Measurements from ENCODE around the gene RALGPS1.

Gene RALGPS1

DNA sequence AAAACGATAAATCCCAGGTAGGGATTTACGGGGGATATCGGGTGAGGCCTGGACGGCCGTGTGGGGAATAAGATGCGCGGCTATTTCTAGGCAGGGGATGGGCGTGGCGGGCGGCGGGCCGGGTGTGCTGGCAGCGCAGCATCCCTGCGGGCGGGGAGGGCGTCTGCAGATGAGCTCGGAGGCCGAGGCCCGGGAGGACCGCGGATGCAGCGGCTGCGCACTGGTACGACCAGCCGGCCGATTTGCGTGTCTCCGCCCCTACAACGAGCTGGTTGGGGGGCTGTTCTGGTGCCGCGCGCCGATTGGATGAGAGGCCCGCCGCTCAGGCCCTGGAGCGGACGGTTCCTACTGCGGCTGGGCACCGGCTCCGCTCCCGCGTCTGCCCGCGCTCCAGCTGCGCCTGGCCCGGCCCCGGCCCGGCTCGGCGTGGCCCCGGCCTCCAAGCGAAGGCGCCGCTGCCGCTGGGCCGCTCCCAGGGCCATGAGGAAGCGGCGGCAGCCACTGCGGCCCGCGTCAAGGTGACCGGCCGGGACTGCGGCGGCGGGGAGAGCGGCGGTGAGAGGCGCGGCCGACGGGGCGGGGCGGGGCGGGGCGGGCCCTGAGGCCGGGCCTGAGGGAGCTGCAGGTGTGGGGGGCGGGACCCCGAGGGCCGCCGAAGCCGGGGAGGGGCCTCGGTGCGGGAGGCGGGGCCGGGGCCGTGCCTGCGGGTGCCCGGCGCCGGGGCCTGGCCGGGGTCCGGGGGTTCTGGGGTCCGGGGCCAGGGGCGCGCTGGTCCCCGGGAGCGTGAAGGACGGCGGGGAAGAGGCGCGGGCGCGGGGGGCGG, at the start of gene RALGPS1:
TSS of gene RALGPS1 (plus strand) at position 325 of the 823 bp plus-strand sequence. CDS start 47,508 bp downstream, outside the sequence.
- DNase-seq (ENCODE audit: low read depth in 2 of 2) = peak; percentile 81 to 85

GRCh38 chr9:126869368-126869767, 45.2 kb upstream of the RALGPS1 start:
- DNase-seq (ENCODE audit: low read depth in 2 of 2) = no peak

DNA sequence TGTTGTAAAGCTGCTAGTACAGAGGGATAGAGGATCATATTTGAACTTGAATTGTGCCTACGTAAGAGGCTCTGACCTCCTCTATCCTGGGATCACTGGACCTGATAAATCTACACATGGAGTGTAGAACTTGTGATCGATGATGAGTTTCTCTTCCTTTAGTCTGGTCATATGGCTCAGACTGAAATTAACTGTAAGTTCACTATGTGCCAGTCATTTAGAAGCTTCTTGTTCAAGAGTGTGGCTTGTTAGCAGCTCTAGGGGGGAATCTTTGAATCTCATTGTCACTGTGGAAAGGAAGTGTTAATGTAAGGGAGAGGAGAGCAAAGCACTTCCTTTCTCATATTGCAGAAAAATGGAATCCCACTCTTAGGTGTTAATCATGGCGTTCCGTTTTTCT, 42.1 kb upstream of the RALGPS1 start:
- no peak for DNase-seq (ENCODE audit: low read depth in 2 of 2)

GRCh38 chr9:126874546-126875314, 39.9 kb upstream of the RALGPS1 start:
- no peak for DNase-seq (ENCODE audit: low read depth in 2 of 2)

- no peak for DNase-seq (ENCODE audit: low read depth in 2 of 2)
Observed at GRCh38 chr9:126875756-126876510, 38.6 kb upstream of the RALGPS1 start.

GRCh38 chr9:126876531-126876930, 38.1 kb upstream of the RALGPS1 start:
- DNase-seq (ENCODE audit: low read depth in 2 of 2) = no peak

DNA sequence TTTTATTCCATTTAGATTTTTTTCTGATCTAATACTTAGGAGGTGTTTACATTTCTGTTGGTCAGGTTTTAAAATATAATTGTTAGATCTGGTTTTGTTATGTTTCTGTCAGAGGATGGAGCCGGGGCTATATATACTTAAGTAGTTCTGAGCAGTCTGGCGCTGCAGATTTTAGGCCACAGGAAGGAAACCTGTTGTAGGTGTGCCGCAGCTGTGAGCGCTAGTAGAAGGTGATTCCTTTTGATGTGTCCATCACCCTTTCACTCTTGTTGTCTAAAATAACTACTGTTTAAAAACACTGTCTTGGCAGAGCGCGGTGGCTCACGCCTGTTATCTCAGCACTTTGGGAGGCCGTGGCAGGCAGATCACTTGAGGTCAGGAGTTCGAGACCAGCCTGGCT, 37.2 kb upstream of the RALGPS1 start:
- DNase-seq (ENCODE audit: low read depth in 2 of 2) = no peak

DNA sequence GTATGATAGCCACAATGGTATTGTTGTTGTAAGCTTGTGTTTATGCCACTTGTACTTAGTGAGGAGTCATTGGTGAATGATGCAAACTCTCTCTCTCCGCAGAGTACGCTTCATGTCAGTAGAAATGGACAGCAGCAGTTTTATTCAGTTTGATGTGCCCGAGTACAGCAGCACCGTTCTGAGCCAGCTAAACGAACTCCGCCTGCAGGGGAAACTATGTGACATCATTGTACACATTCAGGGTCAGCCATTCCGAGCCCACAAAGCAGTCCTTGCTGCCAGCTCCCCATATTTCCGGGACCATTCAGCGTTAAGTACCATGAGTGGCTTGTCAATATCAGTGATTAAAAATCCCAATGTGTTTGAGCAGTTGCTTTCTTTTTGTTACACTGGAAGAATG, 35.3 kb upstream of the RALGPS1 start:
- DNase-seq (ENCODE audit: low read depth in 2 of 2) = no peak

DNA sequence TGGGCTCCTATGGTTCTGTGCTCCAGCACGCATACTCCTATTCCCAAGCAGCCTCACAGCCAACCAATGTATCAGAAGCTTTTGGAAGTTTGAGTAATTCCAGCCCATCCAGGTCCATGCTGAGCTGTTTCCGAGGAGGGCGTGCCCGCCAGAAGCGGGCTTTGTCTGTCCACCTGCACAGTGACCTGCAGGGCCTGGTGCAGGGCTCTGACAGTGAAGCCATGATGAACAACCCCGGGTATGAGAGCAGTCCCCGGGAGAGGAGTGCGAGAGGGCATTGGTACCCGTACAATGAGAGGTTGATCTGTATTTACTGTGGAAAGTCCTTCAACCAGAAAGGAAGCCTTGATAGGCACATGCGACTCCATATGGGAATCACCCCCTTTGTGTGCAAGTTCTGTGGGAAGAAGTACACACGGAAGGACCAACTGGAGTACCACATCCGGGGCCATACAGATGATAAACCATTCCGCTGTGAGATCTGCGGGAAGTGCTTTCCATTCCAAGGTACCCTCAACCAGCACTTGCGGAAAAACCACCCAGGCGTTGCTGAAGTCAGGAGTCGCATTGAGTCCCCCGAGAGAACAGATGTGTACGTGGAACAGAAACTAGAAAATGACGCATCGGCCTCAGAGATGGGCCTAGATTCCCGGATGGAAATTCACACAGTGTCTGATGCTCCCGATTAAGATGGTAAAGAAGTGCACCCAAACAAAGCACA, 34.2 kb upstream of the RALGPS1 start:
- DNase-seq (ENCODE audit: low read depth in 2 of 2) = no peak

DNA sequence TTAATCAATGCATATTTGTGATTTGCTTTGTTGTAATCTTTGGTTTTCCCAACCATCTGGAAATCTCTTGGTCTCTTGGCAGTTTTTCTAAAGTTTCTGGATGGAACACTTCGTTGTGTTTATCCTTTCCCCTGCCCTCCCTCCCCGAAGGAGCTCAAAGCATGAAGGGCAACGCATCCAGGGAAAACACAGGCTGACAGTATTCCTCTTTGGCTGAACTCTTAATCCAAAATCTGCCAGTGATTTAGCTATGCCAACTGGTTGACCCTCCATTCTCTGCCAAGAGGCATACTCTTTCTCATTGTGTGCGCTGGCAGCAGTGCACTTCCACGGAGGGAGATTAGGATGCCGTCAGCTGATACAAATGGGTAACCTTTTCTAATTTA, 33.6 kb upstream of the RALGPS1 start:
- no peak for DNase-seq (ENCODE audit: low read depth in 2 of 2)

DNA sequence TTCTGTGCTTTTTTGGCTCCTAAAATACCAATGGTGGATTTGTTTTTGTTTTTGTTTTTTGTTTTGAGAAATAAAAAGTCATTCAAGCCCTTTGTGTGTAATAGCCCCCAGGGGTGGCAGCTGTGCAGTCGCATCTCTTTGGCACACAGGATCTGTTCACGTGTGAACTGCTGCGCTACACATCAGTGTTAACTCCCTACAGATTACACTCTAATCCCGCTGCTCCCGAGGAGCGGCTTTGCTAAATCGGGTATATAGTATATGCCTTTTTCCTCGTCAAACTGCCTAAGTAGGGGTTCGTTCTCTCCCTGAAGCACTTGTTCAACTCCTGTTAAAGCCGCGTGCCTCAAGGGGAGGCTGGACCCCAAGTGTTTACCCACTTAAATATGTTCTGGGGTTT, 31.8 kb upstream of the RALGPS1 start:
- no peak for DNase-seq (ENCODE audit: low read depth in 2 of 2)

DNA sequence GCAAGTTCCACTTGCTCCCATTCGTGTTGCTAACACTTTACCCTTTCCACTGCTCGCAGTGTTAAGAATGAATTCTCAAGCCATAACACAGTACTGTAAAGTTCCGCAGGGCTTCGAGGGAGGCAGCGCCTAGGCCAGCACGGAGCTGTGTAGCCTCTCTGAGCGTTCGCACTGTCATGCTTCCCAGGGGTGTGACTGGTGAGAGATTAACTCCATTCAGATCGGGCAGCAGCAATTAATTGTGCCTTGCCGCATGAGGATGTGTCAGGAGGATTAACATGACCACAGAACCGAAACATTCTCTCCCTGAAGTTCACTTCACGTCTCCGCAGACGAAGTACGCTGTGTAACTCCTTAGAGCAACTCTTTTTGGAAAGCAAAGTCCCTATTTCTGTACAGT, 30.9 kb upstream of the RALGPS1 start:
- no peak for DNase-seq (ENCODE audit: low read depth in 2 of 2)

- DNase-seq (ENCODE audit: low read depth in 2 of 2) = no peak
Observed at GRCh38 chr9:126885131-126885641, 29.4 kb upstream of the RALGPS1 start.

- no peak for DNase-seq (ENCODE audit: low read depth in 2 of 2)
Observed at GRCh38 chr9:126886034-126886822, 28.4 kb upstream of the RALGPS1 start.

GRCh38 chr9:126886897-126887296, 27.7 kb upstream of the RALGPS1 start:
- no peak for DNase-seq (ENCODE audit: low read depth in 2 of 2)

DNA sequence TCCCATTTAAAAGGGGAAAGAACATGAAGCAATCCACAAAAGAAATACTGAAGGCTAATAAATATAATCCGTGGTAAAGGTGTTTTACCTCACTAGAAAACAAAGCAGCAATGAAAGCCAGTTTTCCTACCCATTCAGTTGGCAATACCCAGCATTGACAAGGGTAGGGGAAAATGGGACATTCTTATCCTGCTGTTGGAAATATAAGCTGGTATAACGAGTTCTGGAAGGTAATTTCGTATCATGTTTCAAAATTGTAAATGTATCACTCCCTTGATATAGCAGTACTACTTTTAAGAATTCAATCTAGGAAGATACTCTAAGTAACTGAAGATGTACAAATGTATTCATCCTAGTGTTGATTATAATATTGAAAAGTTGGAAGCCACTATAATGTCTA, 22.9 kb upstream of the RALGPS1 start:
- DNase-seq (ENCODE audit: low read depth in 2 of 2) = no peak

DNA sequence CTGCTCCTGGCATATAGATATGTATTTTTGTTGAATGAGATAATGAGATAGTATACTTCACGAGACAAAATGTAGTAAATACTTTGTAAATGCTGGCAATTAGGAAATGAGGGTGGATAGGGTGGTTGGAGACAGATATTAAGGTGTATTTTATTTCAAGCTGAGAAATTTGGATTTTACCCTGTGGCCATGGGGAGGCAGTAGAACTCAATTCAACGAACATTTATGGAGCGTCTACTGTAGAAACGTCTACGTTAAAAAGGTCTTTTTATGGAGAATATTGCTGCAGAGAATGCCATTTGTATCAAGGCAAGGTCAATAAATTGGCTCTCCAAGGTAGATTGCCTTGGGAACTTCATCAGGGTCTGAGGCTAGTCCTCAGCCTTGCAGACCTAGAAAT, 21.5 kb upstream of the RALGPS1 start:
- DNase-seq (ENCODE audit: low read depth in 2 of 2) = no peak

- no peak for DNase-seq (ENCODE audit: low read depth in 2 of 2)
Observed at GRCh38 chr9:126894052-126894603, 20.5 kb upstream of the RALGPS1 start.

DNA sequence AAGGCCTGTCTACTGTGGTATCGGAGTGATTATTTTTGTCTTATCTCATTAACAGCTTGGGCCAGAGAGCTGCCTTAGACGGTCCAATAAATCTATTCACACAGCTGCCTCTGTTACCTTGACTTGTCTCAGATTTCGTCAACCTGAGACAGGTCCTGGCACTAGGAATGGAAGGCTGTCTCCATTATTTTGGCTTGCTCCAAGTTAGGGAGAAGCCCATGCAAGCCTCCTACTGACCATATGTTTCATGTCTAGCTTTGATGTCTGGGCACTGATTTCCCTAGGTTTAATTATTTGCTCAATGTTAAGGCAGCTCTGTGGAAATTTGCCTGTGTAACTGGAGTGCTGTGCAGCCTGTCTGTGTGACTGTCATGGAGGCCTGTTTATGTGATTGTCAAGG, 12.4 kb upstream of the RALGPS1 start:
- no peak for DNase-seq (ENCODE audit: low read depth in 2 of 2)

GRCh38 chr9:126904586-126904985, 10.0 kb upstream of the RALGPS1 start:
- no peak for DNase-seq (ENCODE audit: low read depth in 2 of 2)

Measured in activated CD4-positive, alpha-beta T cell treated with anti-CD3 and anti-CD28 coated beads for 24 hours (primary cell).